ENCODE data around the gene CCL4.
"Not testable (repeated sequence)": the region's sequence is repeated elsewhere in the genome, so short reads cannot be mapped to it uniquely, and the experiment has no call there.

CCL4 gene

DNA sequence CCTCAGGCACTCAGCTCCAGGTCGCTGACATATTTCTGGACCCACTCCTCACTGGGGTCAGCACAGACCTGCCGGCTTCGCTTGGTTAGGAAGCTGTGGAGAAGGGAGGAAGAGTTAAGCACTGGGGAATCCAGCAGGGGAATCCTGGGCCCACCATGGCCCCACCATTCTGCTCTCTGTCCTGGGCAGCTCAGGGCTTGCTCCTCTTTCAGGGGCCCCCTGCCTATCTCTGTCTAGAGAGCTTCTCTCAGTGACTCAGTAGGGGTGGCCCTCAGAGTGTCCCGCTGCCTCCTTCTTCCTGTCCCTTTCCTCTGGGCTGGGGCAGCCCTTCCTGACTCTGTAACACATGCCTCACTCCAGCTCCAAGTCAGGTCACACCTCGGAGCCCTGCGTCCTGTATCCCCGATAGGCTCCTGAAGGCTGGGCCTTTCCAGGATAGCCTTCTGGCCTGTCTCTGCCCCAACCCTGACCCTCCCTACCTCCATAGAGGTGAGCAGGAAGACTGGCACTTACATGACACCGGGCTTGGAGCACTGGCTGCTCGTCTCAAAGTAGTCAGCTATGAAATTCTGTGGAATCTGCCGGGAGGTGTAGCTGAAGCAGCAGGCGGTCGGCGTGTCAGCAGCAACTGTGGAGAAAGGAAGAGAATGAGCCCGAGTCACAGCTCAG, 14.8 kb upstream of the CCL4 start:
- no peak for DNase-seq

- no peak for DNase-seq
These were observed 14.2 kb upstream of the CCL4 start for GRCh38 chr17:36089339-36089865.

GRCh38 chr17:36089888-36090836, 13.5 kb upstream of the CCL4 start, which contains the start of gene CCL3:
CCL3 (minus strand) TSS chr17:36090143; CDS start chr17:36090058, 85 bp downstream.
- peak; percentile 19 for DNase-seq

DNA sequence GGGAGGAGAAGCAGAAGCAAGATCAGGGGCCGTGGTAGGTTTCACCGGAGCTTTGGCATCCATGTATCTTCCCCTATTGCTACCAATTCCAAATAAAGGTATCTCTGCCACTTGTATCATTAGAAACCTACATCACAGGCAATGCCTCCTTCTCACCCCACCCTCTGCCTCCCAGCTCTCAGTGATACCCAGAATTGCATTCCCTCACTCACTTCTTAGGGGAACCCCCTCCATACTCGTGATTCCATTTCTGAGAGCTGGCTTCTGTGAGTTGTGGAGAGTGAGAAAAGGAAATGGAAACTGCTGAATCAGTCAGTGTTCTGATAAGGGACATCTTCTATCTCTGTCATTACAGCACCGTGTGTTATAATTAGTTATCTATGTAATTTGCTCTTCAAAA, 11.4 kb upstream of the CCL4 start:
- no peak for DNase-seq

GRCh38 chr17:36092715-36093114, 10.9 kb upstream of the CCL4 start:
- not testable (repeated sequence) for DNase-seq

DNA sequence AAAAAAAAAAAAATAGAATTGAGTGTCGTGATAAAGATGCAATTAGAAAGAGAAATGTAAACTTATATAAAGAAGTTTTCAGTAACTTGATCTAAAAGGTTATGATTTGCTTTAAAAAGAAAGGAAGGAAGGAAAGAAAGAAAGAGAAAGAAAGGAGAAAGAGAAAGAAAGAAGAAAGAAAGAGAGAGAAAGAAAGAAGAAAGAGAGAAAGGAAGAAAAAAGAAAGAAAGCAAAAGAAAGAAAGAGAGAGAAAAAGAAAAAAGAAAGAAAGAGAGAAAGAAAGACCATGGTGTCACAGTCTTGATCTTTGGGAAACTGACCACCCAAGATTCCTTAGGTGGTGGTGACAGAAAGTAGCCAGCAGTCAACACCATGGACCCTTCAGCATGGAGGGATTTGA, 9.4 kb upstream of the CCL4 start:
- DNase-seq: no peak

- no peak for DNase-seq
These were observed 8.9 kb upstream of the CCL4 start for GRCh38 chr17:36094746-36095145.

- no peak for DNase-seq
These were observed 7.6 kb upstream of the CCL4 start for GRCh38 chr17:36095992-36096391.

DNA sequence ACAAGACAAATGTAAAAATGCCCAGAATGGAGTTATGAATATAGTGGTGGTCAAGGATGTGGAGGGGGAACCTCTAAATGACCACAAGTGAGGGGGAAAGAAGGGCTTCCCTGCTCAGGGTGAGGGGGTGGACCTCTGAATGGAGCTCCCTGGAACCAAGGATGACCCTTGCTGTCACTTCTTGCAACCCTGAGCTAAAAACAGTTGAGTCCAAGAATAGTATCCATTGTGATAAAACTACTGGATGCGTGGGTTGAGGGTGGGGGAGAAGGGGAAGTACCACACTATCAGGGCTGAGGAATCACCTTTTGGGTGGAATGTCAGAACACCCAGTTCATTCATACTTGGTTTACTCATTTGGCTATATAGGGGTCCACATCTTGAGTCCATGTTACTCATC, 4.6 kb upstream of the CCL4 start:
- not testable (repeated sequence) for DNase-seq

DNA sequence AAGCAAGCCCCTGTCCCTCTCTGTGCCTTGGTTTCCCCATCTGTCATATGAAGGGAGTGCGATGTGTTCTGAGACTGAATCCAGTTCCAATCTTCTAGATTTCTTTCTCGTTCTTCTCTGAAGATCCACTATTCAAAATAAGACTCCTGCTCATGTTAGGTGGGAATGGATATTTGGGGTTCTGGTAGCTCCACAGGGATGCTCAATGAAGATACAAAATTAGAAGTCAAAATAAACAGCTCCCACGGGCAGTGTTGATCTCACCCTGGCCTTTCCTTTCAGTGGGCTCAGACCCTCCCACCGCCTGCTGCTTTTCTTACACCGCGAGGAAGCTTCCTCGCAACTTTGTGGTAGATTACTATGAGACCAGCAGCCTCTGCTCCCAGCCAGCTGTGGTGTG, 619 bp downstream of the CCL4 start:
- not testable (repeated sequence) for DNase-seq

DNA sequence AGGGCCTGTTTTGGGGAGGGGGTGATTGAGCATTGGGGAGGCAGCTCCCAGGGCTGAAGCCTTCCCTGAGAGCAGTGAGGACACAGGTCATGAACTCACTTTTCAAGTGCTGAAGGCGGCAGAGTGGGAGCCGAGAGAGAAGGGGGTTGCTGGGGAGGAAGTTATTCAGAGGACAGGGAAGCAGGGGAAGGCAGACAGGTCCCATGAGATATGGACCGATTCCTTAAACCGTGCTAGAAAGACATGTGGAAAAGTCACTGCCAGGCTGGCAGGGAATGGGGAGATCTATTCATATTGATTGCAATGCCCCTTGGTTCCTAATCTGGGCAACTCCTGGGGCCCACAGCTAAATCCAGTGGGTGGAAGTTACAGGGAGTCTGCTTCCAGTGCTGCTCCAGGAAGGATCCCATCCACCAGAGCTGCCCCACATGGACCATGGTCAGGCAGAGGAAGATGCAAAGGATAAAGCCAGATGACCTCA, 1.1 kb downstream of the CCL4 start:
- DNase-seq: no peak

DNA sequence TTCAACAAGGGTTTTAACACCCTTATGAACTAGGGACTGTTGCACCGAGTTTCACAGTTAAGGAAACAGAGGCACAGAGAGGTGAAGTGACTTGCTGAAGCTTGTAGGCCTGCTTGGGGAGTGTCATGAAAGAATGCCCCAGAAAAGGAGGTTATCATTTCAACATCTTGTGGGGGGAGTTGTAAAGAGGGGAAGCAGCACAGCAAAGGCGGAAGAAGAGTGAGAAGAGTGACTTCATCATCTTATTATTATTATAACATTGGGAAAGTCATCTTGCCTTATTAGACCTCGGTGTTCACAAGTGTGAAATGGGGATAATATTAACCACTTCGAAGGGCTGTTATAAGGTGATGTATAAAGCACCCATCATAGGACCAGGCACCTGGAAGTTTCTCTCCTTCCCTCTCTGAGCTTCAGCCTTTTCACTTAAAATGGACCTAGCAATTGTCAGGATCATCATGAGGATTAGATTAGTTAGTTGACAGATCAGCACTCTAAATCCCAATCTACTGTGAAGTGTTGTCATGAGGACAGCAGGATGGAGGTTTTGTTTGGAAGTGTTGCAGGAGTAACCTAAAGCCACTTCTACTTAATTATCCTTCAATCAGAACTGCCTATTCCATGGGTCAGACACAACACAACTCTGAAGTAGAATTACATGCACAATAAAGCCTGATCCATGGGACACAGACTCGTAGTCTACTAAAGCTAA, 2.3 kb downstream of the CCL4 start:
- no peak for DNase-seq

DNA sequence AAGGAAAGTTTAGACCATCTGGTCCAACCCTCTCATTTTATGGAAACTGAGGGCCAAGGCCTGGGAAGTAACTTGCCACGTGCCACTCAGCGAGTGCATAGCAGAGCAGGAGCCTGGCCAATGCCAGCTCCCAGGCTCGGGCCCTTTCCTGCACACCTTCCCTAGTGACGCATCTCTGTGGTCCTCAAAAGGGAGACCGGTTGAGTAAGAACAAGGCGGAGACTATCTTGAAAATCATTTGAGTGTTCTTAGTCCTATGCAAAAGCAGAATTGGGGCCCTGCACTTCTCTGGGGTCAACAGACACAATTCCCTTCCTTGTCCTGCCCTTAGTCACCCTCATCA, 2.8 kb downstream of the CCL4 start:
- no peak for DNase-seq

DNA sequence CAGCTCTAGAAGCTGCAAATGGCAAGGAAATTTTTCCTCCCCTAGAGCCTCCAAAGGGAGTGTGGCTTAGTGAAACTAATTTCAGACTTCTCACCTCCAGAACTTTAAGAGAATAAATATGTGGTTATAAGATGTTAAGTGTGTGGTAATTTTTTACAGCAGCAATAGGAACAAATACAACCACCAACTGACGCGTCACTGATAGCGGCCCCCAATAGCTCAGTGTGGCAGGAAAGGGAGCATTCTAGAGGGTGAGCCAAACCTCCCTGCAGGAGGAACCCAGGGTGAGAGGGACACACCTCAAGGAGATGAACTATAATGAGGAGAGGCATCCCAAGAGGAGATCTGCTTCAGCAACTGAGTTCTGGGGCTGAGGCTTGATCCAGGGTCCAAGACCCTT, 4.0 kb downstream of the CCL4 start:
- peak; percentile 31 for DNase-seq

- DNase-seq: not testable (repeated sequence)
These were observed 4.6 kb downstream of the CCL4 start for GRCh38 chr17:36108265-36108664.

DNA sequence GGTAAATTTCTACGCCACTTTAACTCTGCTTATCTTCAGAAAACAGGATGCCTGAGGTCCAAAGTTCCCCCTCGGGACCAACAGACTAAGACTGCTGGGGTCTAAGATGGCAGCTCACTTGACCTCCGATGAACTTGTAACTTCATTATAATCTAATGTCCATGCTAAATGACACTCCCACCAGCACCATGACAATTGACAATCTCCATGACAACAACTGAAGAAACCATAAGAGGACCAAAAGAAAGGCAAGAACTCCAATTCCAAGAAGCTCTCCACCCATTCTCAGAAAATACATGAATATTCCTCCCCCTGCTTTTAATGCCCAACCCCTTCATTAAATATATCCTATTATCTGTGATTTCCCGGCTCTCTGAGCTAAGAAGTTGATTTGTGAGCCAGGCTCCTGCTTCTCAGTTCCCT, 7.5 kb downstream of the CCL4 start:
- no peak for DNase-seq

- no peak for DNase-seq
These were observed 8.9 kb downstream of the CCL4 start for GRCh38 chr17:36112572-36112971.

- not testable (repeated sequence) for DNase-seq
These were observed 9.5 kb downstream of the CCL4 start for GRCh38 chr17:36113131-36113530.

DNA sequence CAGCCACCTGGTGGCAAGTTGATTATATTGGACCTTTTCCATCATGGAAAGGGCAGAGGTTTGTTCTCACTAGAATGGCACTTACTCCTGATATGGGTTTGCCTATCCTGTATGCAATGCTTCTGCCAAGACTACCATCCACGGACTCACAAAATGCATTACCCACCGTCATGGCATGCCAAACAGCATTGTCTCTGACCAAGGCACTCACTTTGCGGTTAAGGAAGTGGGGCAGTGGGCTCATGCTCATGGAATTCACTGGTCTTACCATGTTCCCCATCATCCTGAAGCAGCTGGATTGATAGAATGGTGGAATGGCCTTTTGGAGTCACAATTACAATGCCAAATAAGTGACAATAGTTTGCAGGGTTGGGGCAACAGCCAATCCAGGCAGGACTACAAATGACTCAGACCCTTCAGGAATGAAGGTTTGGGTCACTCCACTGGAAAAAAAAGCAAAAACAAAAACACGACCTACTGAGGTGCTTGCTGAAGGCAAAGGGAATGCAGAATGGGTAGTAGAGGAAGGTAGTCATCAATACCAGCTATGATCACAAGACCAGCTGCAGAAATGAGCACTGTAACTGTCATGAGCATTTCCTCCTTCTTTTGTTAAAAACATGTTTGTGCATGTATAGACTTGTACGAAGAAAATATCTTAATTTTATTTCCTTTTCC, 11.5 kb downstream of the CCL4 start:
- not testable (repeated sequence) for DNase-seq

- not testable (repeated sequence) for DNase-seq
These were observed 12.0 kb downstream of the CCL4 start for GRCh38 chr17:36115649-36115977.

DNA sequence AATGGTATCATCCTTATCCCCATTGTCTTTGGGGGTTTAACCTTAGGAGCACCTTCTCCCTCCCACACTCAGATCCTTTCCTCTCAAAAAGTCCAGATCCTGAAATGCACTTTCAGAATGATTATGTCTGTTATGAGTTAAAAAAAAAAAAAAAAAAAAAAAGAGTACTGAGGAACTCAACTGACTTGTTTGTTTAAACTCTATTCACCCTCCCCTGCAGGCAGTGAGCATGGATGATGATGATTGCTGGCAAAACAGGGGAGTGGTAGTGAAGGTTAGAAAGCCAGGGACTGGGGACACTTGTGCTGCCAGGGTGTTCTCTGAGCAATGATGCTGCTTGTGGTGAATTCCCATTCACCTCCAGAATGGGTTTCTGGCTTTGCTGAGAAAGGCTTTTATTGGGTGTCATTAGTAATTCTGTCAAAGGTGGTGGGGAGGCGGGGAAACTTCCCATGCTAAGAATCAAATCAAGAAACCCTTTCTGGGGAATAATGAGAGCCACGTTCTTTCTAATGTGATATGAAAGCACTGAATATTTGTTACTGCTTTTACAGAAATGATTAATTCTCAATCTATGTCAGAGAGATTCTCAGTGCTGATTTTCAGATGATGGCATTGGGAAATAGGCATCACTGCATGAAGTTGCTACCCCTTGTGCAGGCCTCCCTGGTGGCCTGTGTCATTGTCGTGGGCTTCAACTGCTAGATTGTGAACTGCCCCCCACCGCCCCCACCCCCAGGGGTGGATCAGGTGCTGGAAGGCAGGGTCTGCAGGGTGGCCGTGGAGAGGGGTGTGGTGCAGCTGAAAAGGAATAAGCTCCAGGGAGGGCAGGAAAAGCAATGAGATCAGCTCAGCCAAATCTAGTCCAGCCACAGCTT, 14.1 kb downstream of the CCL4 start:
- DNase-seq: no peak
